Smooth muscle cell of the pulmonary artery (primary cell): ENCODE measurements around the gene NYNRIN. TPM values are rescaled to one million over a fixed set of nuclear protein-coding genes. Genes with fewer than 3 reads are reported as not detected.

Source experiments
- total RNA-seq: library from RNA; depleted of rRNA; stranded (reverse); fragments of >200 nt; gene quantifications from 2 replicates; pipeline ENCODE4 v1.2.3, GENCODE V29; 2014

NYNRIN gene
- total RNA-seq, result 6.9 and 16.7 TPM in 2 replicates

GRCh38 chr14:24398653-24399446 is at the start of gene NYNRIN:
TSS of gene NYNRIN (plus strand) at chr14:24399003. CDS start at chr14:24399247, 244 bp downstream.

GRCh38 chr14:24367514-24368211 is 31.1 kb upstream of the NYNRIN start, which contains the start of gene NFATC4:
TSS of gene NFATC4 (plus strand) at chr14:24368184. CDS start at chr14:24368341, 157 bp downstream.

GRCh38 chr14:24429395-24430142 is 30.8 kb downstream of the NYNRIN start, which contains the start of the genes CBLN3 and KHNYN:
TSS of gene CBLN3 (minus strand) at chr14:24429668. CDS start at chr14:24429054, 614 bp downstream.
TSS of gene KHNYN (plus strand) at chr14:24429954. CDS start at chr14:24430731, 777 bp downstream.

GRCh38 chr14:24442240-24443052 is 43.6 kb downstream of the NYNRIN start, which contains the start of gene SDR39U1:
TSS of gene SDR39U1 (minus strand) at chr14:24442776. CDS start at chr14:24442769, 7 bp downstream.

Other genes starting within 250 kb of the NYNRIN start
- gene IRF9, start 237.7 kb upstream of the NYNRIN start, total RNA-seq, result 54.0 and 57.1 TPM in 2 replicates
- gene REC8, start 226.9 kb upstream of the NYNRIN start, total RNA-seq, result 0.65 and 1.2 TPM in 2 replicates
- 42.3 and 84.2 TPM in 2 replicates for gene IPO4, start 210.2 kb upstream of the NYNRIN start, total RNA-seq
- 102 and 113 TPM in 2 replicates for gene TM9SF1, start 203.6 kb upstream of the NYNRIN start, total RNA-seq
- gene TSSK4, start 193.3 kb upstream of the NYNRIN start, total RNA-seq, result 0.07 and 0.53 TPM in 2 replicates
- 21.8 and 24.1 TPM in 2 replicates for gene CHMP4A, start 185.5 kb upstream of the NYNRIN start, total RNA-seq
- gene MDP1, start 182.9 kb upstream of the NYNRIN start, total RNA-seq, result 14.8 and 15.4 TPM in 2 replicates
- 122 and 125 TPM in 2 replicates for gene NEDD8, start 166.6 kb upstream of the NYNRIN start, total RNA-seq
- gene GMPR2, start 166.1 kb upstream of the NYNRIN start, total RNA-seq, result 88.9 and 107 TPM in 2 replicates
- gene TINF2, start 156.4 kb upstream of the NYNRIN start, total RNA-seq, result 55.0 and 55.8 TPM in 2 replicates
- 0.65 and 1.5 TPM in 2 replicates for gene TGM1, start 135.8 kb upstream of the NYNRIN start, total RNA-seq
- gene RABGGTA, start 127.4 kb upstream of the NYNRIN start, total RNA-seq, result 22.6 and 33.2 TPM in 2 replicates
- gene DHRS1, start 99.2 kb upstream of the NYNRIN start, total RNA-seq, result 12.9 and 29.0 TPM in 2 replicates
- 21.2 and 28.0 TPM in 2 replicates for gene NOP9, start 99.2 kb upstream of the NYNRIN start, total RNA-seq
- gene CIDEB, start 91.0 kb upstream of the NYNRIN start, total RNA-seq, result 1.6 and 2.3 TPM in 2 replicates
- 3.0 and 4.8 TPM in 2 replicates for gene LTB4R2, start 88.9 kb upstream of the NYNRIN start, total RNA-seq
- gene LTB4R, start 87.5 kb upstream of the NYNRIN start, total RNA-seq, result 1.9 and 2.7 TPM in 2 replicates
- 3.3 and 4.9 TPM in 2 replicates for gene ADCY4, start 63.9 kb upstream of the NYNRIN start, total RNA-seq
- gene RIPK3, start 59.0 kb upstream of the NYNRIN start, total RNA-seq, result 0.26 TPM in 1 of 2 replicates, not detected in the other
- 56.5 and 76.4 TPM in 2 replicates for gene NFATC4, start 30.8 kb upstream of the NYNRIN start, total RNA-seq
- 3.5 and 4.2 TPM in 2 replicates for gene CBLN3, start 30.7 kb downstream of the NYNRIN start, total RNA-seq
- 66.7 and 68.0 TPM in 2 replicates for gene KHNYN, start 31.0 kb downstream of the NYNRIN start, total RNA-seq
- gene SDR39U1, start 43.8 kb downstream of the NYNRIN start, total RNA-seq, result 10.2 and 11.8 TPM in 2 replicates
- not detected in 2 replicates for gene CMA1, start 109.3 kb downstream of the NYNRIN start, total RNA-seq
- gene CTSG, start 177.2 kb downstream of the NYNRIN start, total RNA-seq, result not detected in 2 replicates
- not detected in 2 replicates for gene GZMH, start 210.7 kb downstream of the NYNRIN start, total RNA-seq
- not detected in 2 replicates for gene GZMB, start 235.2 kb downstream of the NYNRIN start, total RNA-seq